GM23338 (cell line): ENCODE data around the gene GFRA4. TPM values are rescaled to one million over a fixed set of nuclear protein-coding genes. Genes with fewer than 3 reads are reported as not detected.

Source experiments
- ATAC-seq: fragments of 200-7000 bp; cut with Tn5 transposase; 3 replicates; pipeline ENCODE4 v1.9.1; 2020
- DNase-seq: peaks from one replicate; pipeline ENCODE4 v3.0.0-alpha.2; 2015; ENCODE audit warnings: low spot score
- H2AFZ ChIP-seq: fragments of 200-600 bp; sonication (generic); 2 replicates; pipeline ENCODE4 v1.8.0; 2016; ENCODE audit warnings: antibody characterized with exemption, mild to moderate bottlenecking, moderate library complexity
- H3F3A ChIP-seq: fragments of 200-600 bp; sonication (generic); replicated peaks from 2 replicates; pipeline ENCODE4 v1.8.0; 2017; ENCODE audit warnings: antibody characterized with exemption, mixed run types, low read depth
- H3K27ac ChIP-seq: fragments of 200-600 bp; sonication (generic); 2 replicates; pipeline ENCODE4 v1.6.1; 2016; ENCODE audit warnings: low read depth
- H3K27me3 ChIP-seq: fragments of 200-600 bp; sonication (generic); 2 replicates; pipeline ENCODE4 v1.8.0; 2016; ENCODE audit warnings: mild to moderate bottlenecking, mixed run types, moderate library complexity; ENCODE audit not compliant: insufficient read depth
- H3K36me3 ChIP-seq: fragments of 200-600 bp; sonication (generic); 2 replicates; pipeline ENCODE4 v1.8.0; 2016; ENCODE audit warnings: mild to moderate bottlenecking; ENCODE audit not compliant: insufficient read depth
- H3K4me1 ChIP-seq: fragments of 200-600 bp; sonication (generic); 2 replicates; pipeline ENCODE4 v1.8.0; 2016; ENCODE audit warnings: mild to moderate bottlenecking, moderate library complexity; ENCODE audit not compliant: insufficient read depth
- H3K4me2 ChIP-seq: fragments of 200-600 bp; sonication (generic); 2 replicates; pipeline ENCODE4 v1.7.1; 2017; ENCODE audit warnings: mixed run types
- H3K4me3 ChIP-seq: fragments of 200-600 bp; sonication (generic); 2 replicates; pipeline ENCODE4 v1.6.1; 2016; ENCODE audit warnings: mixed run types
- H3K79me2 ChIP-seq: fragments of 200-600 bp; sonication (generic); replicated peaks from 2 replicates; pipeline ENCODE4 v1.8.0; 2017; ENCODE audit warnings: mild to moderate bottlenecking; ENCODE audit not compliant: insufficient read depth
- H3K9me2 ChIP-seq: fragments of 200-600 bp; sonication (generic); 2 replicates; pipeline ENCODE4 v1.8.0; 2017; ENCODE audit not compliant: insufficient read depth
- H4K20me1 ChIP-seq: fragments of 200-600 bp; sonication (generic); replicated peaks from 2 replicates; pipeline ENCODE4 v1.8.0; 2017; ENCODE audit warnings: mild to moderate bottlenecking; ENCODE audit not compliant: insufficient read depth
- H3K27ac Mint-ChIP-seq: 2 replicates; pipeline ENCODE4 v1.8.0; 2020; ENCODE audit warnings: inconsistent platforms, mild to moderate bottlenecking, moderate library complexity, mixed read lengths
- H3K27me3 Mint-ChIP-seq: 3 replicates; pipeline ENCODE4 v1.8.0; 2022; ENCODE audit warnings: low read depth, mild to moderate bottlenecking, moderate library complexity, mixed read lengths, inconsistent platforms; ENCODE audit not compliant: insufficient read depth, poor library complexity
- H3K36me3 Mint-ChIP-seq: 3 replicates; pipeline ENCODE4 v1.8.0; 2021; ENCODE audit warnings: low read depth, mild to moderate bottlenecking, inconsistent platforms, moderate library complexity, mixed read lengths
- H3K4me1 Mint-ChIP-seq: 3 replicates; pipeline ENCODE4 v1.8.0; 2020; ENCODE audit warnings: mild to moderate bottlenecking, inconsistent platforms, mixed read lengths
- H3K4me3 Mint-ChIP-seq: 3 replicates; pipeline ENCODE4 v1.8.0; 2021; ENCODE audit warnings: moderate library complexity, mild to moderate bottlenecking, inconsistent platforms, mixed read lengths
- H3K9me3 Mint-ChIP-seq: 3 replicates; pipeline ENCODE4 v1.8.0; 2020; ENCODE audit warnings: moderate library complexity, mild to moderate bottlenecking, inconsistent platforms, mixed read lengths
- EZH2 ChIP-seq: fragments of 200-600 bp; sonication (generic); IDR thresholded peaks from one replicate; pipeline ENCODE4 v1.8.0; 2017; ENCODE audit warnings: antibody characterized with exemption, mild to moderate bottlenecking, low read depth; ENCODE audit not compliant: unreplicated experiment
- NANOG ChIP-seq: IDR thresholded peaks from 2 replicates; pipeline ENCODE4 v1.6.1; 2016; ENCODE audit warnings: antibody characterized with exemption, borderline replicate concordance
- ZNF331 ChIP-seq: fragments of 250-450 bp; sonication (Bioruptor Pico); IDR thresholded peaks from 2 replicates; pipeline ENCODE4 v1.5.0; 2020; ENCODE audit warnings: low read depth, mild to moderate bottlenecking, moderate library complexity
- ZNF462 ChIP-seq: fragments of 250-450 bp; sonication (Bioruptor Pico); IDR thresholded peaks from 2 replicates; pipeline ENCODE4 v1.5.0; 2020; ENCODE audit warnings: mild to moderate bottlenecking, moderate library complexity
- polyA plus RNA-seq: library from polyadenylated mRNA; unstranded; fragments of >200 nt; fragmentation: Nextera tagmentation; extraction: Ambion mirVana; gene quantifications from 2 replicates; pipeline ENCODE4 v1.2.1, GENCODE V29; 2016
- total RNA-seq: library from RNA; depleted of rRNA; stranded (reverse); fragments of >200 nt; shearing (Covaris generic); gene quantifications from 2 replicates; pipeline ENCODE4 v1.2.3, GENCODE V29; 2014
- TF ChIP-seq, protein P1 (sequence below): IDR thresholded peaks from one replicate; pipeline ENCODE4 v1.6.1; 2018; ENCODE audit warnings: antibody characterized with exemption; ENCODE audit not compliant: unreplicated experiment

The GFRA4 gene
- total and polyA plus RNA-seq, 2 experiments from 2014 or later = not detected

- Mint-ChIP-seq H3K4me1 (peaks cover 9% of the 10 kb centered on the region; the same call in 2 of the 3 replicates), H3K9me3 (peaks cover 2% of the 10 kb centered on the region; the same call in 2 of the 3 replicates), H3K4me3 (peak overlapping the region; percentile 56), H3K27ac (no peak overlapping the region), H3K36me3 (no peaks in the 10 kb centered on the region), H3K27me3 (peaks cover 44% of the 10 kb centered on the region)
- Histone ChIP-seq H3K27me3 (peaks cover 57% of the 10 kb centered on the region), H3F3A (no peaks in the 10 kb centered on the region), H3K4me3 (peak overlapping the region; percentile 51), H3K9me2 (no peaks in the 10 kb centered on the region), H3K27ac (no peak overlapping the region), H3K36me3 (no peaks in the 10 kb centered on the region), H3K4me1 (no peaks in the 10 kb centered on the region), H2AFZ (peak overlapping the region; percentile 95), H4K20me1 (no peaks in the 10 kb centered on the region), H3K4me2 (peak overlapping the region; percentile 79), H3K79me2 (no peaks in the 10 kb centered on the region)
- DNase-seq (peak; percentile 62), ATAC-seq (peak; percentile 46)
- no peak for TF ChIP-seq NANOG
- TF ChIP-seq, protein P1, sequence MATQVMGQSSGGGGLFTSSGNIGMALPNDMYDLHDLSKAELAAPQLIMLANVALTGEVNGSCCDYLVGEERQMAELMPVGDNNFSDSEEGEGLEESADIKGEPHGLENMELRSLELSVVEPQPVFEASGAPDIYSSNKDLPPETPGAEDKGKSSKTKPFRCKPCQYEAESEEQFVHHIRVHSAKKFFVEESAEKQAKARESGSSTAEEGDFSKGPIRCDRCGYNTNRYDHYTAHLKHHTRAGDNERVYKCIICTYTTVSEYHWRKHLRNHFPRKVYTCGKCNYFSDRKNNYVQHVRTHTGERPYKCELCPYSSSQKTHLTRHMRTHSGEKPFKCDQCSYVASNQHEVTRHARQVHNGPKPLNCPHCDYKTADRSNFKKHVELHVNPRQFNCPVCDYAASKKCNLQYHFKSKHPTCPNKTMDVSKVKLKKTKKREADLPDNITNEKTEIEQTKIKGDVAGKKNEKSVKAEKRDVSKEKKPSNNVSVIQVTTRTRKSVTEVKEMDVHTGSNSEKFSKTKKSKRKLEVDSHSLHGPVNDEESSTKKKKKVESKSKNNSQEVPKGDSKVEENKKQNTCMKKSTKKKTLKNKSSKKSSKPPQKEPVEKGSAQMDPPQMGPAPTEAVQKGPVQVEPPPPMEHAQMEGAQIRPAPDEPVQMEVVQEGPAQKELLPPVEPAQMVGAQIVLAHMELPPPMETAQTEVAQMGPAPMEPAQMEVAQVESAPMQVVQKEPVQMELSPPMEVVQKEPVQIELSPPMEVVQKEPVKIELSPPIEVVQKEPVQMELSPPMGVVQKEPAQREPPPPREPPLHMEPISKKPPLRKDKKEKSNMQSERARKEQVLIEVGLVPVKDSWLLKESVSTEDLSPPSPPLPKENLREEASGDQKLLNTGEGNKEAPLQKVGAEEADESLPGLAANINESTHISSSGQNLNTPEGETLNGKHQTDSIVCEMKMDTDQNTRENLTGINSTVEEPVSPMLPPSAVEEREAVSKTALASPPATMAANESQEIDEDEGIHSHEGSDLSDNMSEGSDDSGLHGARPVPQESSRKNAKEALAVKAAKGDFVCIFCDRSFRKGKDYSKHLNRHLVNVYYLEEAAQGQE = no peak
- TF ChIP-seq ZNF331 = no peak
- no peak for TF ChIP-seq ZNF462 (CRISPR knock-in tag)
- peak; percentile 39 for TF ChIP-seq EZH2
These were observed 2.0 kb downstream of the GFRA4 start for GRCh38 chr20:3661060-3661813.
